HUES64 (cell line): ENCODE data around the gene SENP8.

ENCODE experiments used
- H3K27ac ChIP-seq: 2 replicates; pipeline ENCODE4 v1.7.0; 2013; ENCODE audit warnings: low read depth, low read length, inconsistent platforms
- H3K27me3 ChIP-seq: 2 replicates; pipeline ENCODE4 v1.6.1; 2013; ENCODE audit warnings: mild to moderate bottlenecking, low read length; ENCODE audit not compliant: insufficient read depth
- H3K36me3 ChIP-seq: 2 replicates; pipeline ENCODE4 v1.6.1; 2013; ENCODE audit warnings: mild to moderate bottlenecking, low read length; ENCODE audit not compliant: insufficient read depth
- H3K4me1 ChIP-seq: 2 replicates; pipeline ENCODE4 v1.6.1; 2013; ENCODE audit warnings: mild to moderate bottlenecking, low read length, moderate library complexity; ENCODE audit not compliant: insufficient read depth
- H3K4me3 ChIP-seq: 2 replicates; pipeline ENCODE4 v1.5.1; 2013; ENCODE audit warnings: mild to moderate bottlenecking, low read length, moderate library complexity
- H3K9ac ChIP-seq: 2 replicates; pipeline ENCODE4 v1.6.1; 2013; ENCODE audit warnings: mild to moderate bottlenecking, low read depth, low read length
- H3K9me3 ChIP-seq: 2 replicates; pipeline ENCODE4 v1.6.1; 2013; ENCODE audit warnings: low read depth, low read length; ENCODE audit not compliant: insufficient read depth
- WGBS: fragments of 150-250, 120-280 bp; methylation state at CpG from one replicate; pipeline ENCODE4 v1.1.7; 2013; ENCODE audit warnings: missing lambda C conversion rate; 5-methylcytosine and 5-hydroxymethylcytosine counted together

The SENP8 gene

DNA sequence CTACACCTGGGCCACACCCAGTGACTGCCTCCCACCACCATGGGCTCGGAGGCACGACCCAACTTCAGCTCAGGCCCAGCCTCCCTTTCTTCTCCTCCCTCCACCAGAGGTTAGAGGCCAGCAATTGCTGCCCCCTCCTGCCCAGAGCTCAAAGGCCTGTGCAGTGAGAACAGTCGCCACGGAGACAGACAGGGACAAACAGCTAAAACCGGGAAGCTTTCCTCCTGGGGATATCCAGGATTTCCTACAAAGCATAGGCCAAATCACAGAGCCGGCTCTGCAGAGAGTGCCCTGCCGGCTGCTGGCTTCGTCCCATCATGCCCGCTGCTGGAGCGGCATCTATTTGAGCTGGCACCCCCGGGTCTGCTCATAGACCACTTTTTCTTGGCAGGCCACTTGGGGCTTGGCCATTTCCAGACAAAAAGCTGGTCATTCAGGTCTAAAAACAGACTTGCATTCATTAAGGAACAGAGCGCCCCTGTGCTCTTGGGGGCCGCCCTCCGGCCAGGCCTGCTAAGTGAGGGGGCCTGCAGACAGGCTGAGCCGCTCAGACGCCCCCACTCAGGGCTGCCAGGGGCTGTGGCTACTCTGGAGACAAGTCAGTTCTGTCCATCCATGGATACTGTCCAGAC lies 61.9 kb downstream of the SENP8 start:
- WGBS: 85% methylated on average over 16 of the region's 16 CpGs
- Histone ChIP-seq H3K27ac (no peak overlapping the region), H3K4me3 (no peak overlapping the region), H3K4me1 (peaks cover 7% of the 10 kb centered on the region; the same call in 1 of the 2 replicates), H3K27me3 (peaks cover 20% of the 10 kb centered on the region), H3K9ac (no peak overlapping the region), H3K9me3 (no peaks in the 10 kb centered on the region), H3K36me3 (no peaks in the 10 kb centered on the region)

DNA sequence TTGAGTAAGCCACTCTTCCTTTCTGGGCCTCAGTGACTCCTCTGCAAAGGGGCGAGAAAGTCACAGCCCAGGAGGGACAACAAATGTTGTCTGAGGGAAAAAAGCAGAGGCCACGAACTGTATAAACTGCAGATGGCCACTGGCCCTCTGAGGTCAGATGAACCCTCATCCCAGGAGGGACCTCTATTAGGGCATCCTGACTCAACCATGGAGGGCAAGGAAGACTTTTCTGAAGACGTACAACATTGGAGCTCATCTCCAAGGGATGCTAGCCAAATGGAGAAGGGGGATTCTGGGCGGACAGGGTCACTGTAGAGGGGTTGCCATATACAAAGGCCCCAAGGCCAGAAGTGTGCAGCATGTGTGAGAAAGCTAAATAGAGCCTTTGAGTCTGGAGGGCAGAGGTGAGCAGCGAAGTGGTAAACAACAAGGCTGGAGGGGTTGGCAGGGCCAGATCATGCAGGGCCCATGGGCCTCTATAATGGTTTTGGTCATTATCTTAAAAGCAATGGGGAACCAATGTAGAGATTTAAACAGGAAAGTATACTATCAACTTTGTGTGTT lies 62.6 kb downstream of the SENP8 start:
- Histone ChIP-seq H3K9ac (no peak overlapping the region), H3K36me3 (no peaks in the 10 kb centered on the region), H3K4me3 (no peak overlapping the region), H3K27me3 (peaks cover 27% of the 10 kb centered on the region), H3K4me1 (peaks cover 7% of the 10 kb centered on the region; the same call in 1 of the 2 replicates), H3K9me3 (no peaks in the 10 kb centered on the region), H3K27ac (no peak overlapping the region)
- WGBS: 94% methylated on average over 5 of the region's 5 CpGs

DNA sequence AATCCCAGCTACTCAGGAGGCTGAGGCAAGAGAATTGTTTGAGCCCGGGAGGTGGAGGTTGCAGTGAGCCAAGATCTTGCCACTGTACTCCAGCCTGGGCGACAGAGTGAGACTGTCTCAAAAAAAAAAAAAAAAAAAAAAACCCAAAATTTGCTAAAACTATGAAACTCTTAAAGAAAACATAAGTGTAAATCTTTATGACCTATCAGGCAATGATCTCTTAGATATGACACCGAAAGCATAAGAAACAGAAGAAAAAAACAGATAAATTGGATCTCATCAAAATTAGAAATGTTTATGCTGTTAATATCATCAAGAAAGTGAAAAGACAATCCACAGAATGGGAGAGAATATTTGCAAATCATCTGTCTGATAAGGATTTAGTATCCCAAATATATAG lies 64.0 kb downstream of the SENP8 start:
- H3K4me3 ChIP-seq: no peak overlapping the region
- no peak overlapping the region for H3K27ac ChIP-seq
- no peak overlapping the region for H3K9ac ChIP-seq
- peaks cover 29% of the 10 kb centered on the region for H3K27me3 ChIP-seq
- no peaks in the 10 kb centered on the region for H3K36me3 ChIP-seq
- no peaks in the 10 kb centered on the region for H3K9me3 ChIP-seq
- peaks cover 6% of the 10 kb centered on the region; the same call in 1 of the 2 replicates for H3K4me1 ChIP-seq
- WGBS: 95% methylated on average over 1 of the region's 3 CpGs

DNA sequence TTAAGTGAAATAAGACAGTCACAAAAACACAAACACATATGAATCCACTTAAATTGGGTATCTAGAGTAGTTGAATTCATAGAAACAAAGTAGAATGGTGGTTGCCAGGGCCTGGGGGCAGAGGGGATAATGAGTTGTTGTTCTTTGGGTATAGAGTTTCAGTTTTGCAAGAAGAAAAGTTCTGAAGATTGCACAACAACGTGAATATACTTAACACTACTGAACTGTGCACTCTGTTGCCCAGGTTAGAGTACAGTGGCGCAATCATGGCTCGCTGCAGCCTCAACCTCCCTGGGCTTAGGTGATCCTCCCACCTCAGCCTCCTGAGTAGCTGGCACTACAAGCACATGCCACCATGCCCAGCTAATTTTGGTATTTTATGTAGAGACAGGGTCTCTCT lies 64.5 kb downstream of the SENP8 start:
- peaks cover 2% of the 10 kb centered on the region; the same call in 1 of the 2 replicates for H3K4me1 ChIP-seq
- peaks cover 29% of the 10 kb centered on the region for H3K27me3 ChIP-seq
- H3K4me3 ChIP-seq: no peak overlapping the region
- H3K36me3 ChIP-seq: no peaks in the 10 kb centered on the region
- H3K9me3 ChIP-seq: no peaks in the 10 kb centered on the region
- 92% methylated on average over 3 of the region's 3 CpGs for WGBS
- H3K27ac ChIP-seq: no peak overlapping the region
- H3K9ac ChIP-seq: no peak overlapping the region

DNA sequence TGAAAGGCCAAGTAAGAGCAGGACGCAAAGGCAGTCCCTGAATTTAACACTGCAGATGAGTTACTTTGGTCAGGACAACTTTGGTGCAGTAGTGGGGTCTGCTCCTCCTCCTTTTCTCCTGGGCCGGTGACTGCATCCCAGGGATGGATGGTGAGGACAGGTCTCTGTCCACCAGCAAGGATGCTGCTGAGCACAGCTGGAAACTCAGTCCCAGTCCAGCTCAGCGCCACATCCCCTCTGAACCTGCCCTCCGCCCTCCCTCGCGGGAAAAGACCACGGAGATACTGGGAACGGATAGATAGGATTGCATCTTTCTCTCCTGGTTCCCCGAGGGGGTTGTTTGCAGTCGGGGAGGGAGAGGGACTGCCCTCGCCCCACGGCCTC lies 65.6 kb downstream of the SENP8 start:
- H3K4me1 ChIP-seq: peaks cover 2% of the 10 kb centered on the region; the same call in 1 of the 2 replicates
- no peaks in the 10 kb centered on the region for H3K36me3 ChIP-seq
- H3K9me3 ChIP-seq: no peaks in the 10 kb centered on the region
- no peak overlapping the region for H3K27ac ChIP-seq
- peaks cover 29% of the 10 kb centered on the region for H3K27me3 ChIP-seq
- 52% methylated on average over 12 of the region's 12 CpGs for WGBS
- peak overlapping the region; percentile 43; the same call in 1 of the 2 replicates for H3K9ac ChIP-seq
- H3K4me3 ChIP-seq: peak overlapping the region; percentile 56

DNA sequence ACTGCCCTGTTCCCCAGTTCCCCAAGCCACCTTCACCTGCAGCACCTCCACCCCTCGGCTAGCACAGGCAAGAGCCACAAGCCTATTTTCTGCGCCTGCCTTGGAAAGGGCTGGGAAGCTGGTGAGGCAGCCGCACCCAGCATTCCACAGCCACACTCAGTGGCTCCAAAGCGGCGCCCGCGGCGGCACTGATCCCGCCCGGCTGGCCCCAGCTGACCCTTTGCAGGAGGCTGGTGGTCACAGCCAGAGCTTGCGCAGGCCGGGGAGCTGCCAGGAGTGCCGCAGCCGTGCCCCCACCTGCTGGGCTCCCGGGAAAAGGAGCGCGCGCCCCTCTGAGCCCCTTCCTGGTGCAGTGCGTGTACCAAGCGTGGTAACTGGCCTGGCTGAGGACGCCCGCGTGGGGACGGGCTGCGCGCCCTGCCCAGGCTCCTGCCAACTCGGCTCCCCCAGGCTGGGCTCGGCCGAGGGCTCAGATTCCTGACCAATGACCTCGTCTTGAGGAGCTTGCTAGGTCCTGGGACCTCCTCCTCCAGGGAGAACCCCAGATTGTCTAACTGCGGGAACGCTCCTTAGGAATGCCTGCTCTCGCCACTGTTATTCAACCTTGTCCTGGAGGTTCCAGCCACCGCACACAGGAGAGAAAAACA lies 66.1 kb downstream of the SENP8 start:
- H3K9me3 ChIP-seq: no peaks in the 10 kb centered on the region
- H3K4me3 ChIP-seq: peak overlapping the region; percentile 56
- no peaks in the 10 kb centered on the region for H3K36me3 ChIP-seq
- no peak overlapping the region for H3K27ac ChIP-seq
- H3K4me1 ChIP-seq: peaks cover 2% of the 10 kb centered on the region; the same call in 1 of the 2 replicates
- H3K27me3 ChIP-seq: peaks cover 29% of the 10 kb centered on the region
- H3K9ac ChIP-seq: peak overlapping the region; percentile 43; the same call in 1 of the 2 replicates
- 4% methylated on average over 33 of the region's 34 CpGs for WGBS

DNA sequence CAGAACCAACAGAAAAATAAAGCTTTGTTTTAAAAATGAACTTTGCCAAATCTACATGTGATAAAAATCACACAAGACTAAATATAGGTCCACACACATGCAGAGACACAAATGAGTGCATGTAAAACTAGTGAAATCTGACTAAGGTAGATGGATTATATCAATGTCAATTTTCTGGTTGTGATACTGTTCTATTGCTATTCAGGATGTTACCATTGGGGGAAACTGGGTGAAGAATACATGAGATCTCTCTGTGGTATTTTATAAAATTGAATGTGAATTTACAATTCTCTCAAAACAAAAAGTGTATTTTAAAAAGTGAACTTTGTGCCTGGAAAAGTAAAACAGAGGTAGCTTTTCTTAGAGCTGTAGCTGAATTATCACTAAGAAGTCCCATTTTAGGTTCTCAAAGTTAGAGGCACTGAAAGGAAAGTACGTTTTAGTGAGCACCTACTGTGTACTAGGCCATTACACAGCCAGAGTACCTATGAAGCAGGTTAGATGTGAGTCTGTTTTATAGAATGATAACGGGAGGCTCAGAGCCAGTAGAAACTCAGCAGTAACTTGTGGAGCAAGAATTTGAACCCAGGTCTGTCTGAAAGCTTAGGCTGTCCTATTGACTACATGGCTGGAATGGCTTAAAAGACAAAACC lies 71.2 kb downstream of the SENP8 start:
- Histone ChIP-seq H3K4me1 (peaks cover 9% of the 10 kb centered on the region; the same call in 1 of the 2 replicates), H3K27ac (no peak overlapping the region), H3K4me3 (no peak overlapping the region), H3K27me3 (peaks cover 19% of the 10 kb centered on the region), H3K36me3 (no peaks in the 10 kb centered on the region), H3K9me3 (no peaks in the 10 kb centered on the region), H3K9ac (no peak overlapping the region)
- WGBS: 90% methylated on average over 2 of the region's 2 CpGs

DNA sequence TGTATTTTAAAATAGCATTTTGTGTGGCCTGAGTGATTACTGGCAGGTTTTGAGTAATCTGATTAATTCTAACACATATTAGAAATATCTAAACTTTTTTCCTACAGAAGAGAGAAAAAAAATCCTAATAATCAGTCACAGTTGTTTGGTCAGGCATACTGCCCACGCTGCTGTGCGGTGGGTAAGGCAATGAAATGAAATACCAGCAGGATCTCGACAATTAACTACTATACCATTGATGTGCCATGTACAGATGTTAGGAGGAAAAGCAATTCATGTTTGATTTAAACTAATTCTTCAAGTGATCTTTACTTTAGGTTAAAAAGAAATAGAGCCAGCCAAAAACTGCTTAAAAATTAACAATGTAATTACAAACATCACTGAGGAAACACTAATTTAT lies 74.2 kb downstream of the SENP8 start:
- peaks cover 30% of the 10 kb centered on the region for H3K27me3 ChIP-seq
- H3K4me3 ChIP-seq: no peak overlapping the region
- no peaks in the 10 kb centered on the region for H3K9me3 ChIP-seq
- H3K27ac ChIP-seq: no peak overlapping the region
- no CpG with 5 or more reads among the region's 3 CpGs for WGBS
- no peak overlapping the region for H3K9ac ChIP-seq
- 0 out of 2 replicates have a peak, but pooled peaks cover 6% of the 10 kb centered on the region for H3K4me1 ChIP-seq
- no peaks in the 10 kb centered on the region for H3K36me3 ChIP-seq
